Heart right ventricle (tissue), 16 donors: ENCODE results near the gene SERPIND1. TPM values are rescaled to one million over a fixed set of nuclear protein-coding genes. Genes with fewer than 3 reads are reported as not detected.

Experiments used
- ATAC-seq, 8 donors: fragments of 200-7000 bp; cut with Tn5 transposase; one replicate each; pipeline ENCODE4 v1.9.1; 2020; ENCODE audit warnings: mild to moderate bottlenecking in 8 of 8, moderate library complexity in 8 of 8, moderate number of reproducible peaks in 1 of 8
- DNase-seq, 2 donors: peaks; one replicate each; pipeline ENCODE4 v3.0.0-alpha.2; 2020
- H3K27ac ChIP-seq, 10 donors: fragments of 200-600 bp; sonication (generic) in 2 of 10; one replicate each; pipeline versions ENCODE4 v1.5.0 to v1.8.0; 2020 to 2022; ENCODE audit warnings: mild to moderate bottlenecking in 3 of 10
- H3K27me3 ChIP-seq, 7 donors: fragments of 200-600 bp; one replicate each; pipeline ENCODE4 v1.8.0; 2021 to 2022; ENCODE audit warnings: mild to moderate bottlenecking in 2 of 7
- H3K36me3 ChIP-seq, 9 donors: fragments of 200-600 bp; sonication (generic) in 1 of 9; one replicate each; pipeline versions ENCODE4 v1.5.0 to v1.8.0; 2020 to 2022; ENCODE audit warnings: mild to moderate bottlenecking in 2 of 9
- H3K4me1 ChIP-seq, 9 donors: fragments of 200-600 bp; sonication (generic) in 1 of 9; one replicate each; pipeline versions ENCODE4 v1.5.0 to v1.8.0; 2020 to 2022; ENCODE audit warnings: mild to moderate bottlenecking in 4 of 9
- H3K4me3 ChIP-seq, 10 donors: fragments of 200-600 bp; sonication (generic) in 2 of 10; one replicate each; pipeline versions ENCODE4 v1.5.0 to v1.8.0; 2020 to 2022; ENCODE audit warnings: mild to moderate bottlenecking in 7 of 10, moderate library complexity in 2 of 10
- H3K9me3 ChIP-seq, 11 donors: fragments of 200-600 bp in 10 of 11; sonication (generic) in 2 of 11; one replicate each; pipeline versions ENCODE4 v1.5.0 to v1.8.0; 2013 to 2022; ENCODE audit warnings: mild to moderate bottlenecking in 2 of 11, control low read depth in 1 of 11, moderate library complexity in 1 of 11
- CTCF ChIP-seq, 9 donors: fragments of 200-600 bp; sonication (generic) in 2 of 9; IDR thresholded peaks; one replicate each; pipeline versions ENCODE4 v1.5.0 to v1.8.0; 2021 to 2022; ENCODE audit warnings: antibody characterized with exemption in 9 of 9, mild to moderate bottlenecking in 5 of 9, moderate library complexity in 1 of 9
- WGBS, 2 donors: extraction: QIAGEN DNeasy Blood & Tissue Kit; methylation state at CpG; one replicate each; pipeline ENCODE4 v1.1.7; 2013; ENCODE audit warnings: inconsistent platforms in 1 of 2; 5-methylcytosine and 5-hydroxymethylcytosine counted together
- intact Hi-C, 10 donors: fragments of 100-400 bp; cut with DNase I; formaldehyde crosslinking; loops; one replicate each; pipeline versions ENCODE4 v1.11.1 to v1.14.2; 2022
- polyA plus RNA-seq, 2 donors: library from polyadenylated mRNA; stranded (reverse); fragments of 200-250 nt; gene quantifications; one replicate each; pipeline ENCODE4 v1.2.3, GENCODE V29; 2013
- total RNA-seq, 10 donors: library from RNA; stranded (reverse); fragmentation: NEBNext Ultra II Directional in 3 of 10; extraction: Animal tissue kit (Norgen Biotek cat#: 25700) in 3 of 10; gene quantifications; one replicate each; pipeline versions ENCODE4 v1.2.1 to v1.2.4, GENCODE V29; 2021 to 2023
- donor health status: Arrhythmogenic right ventricular cardiomyopathy.
- donor health status: ischemic (EF 13 %, LVEDD 7.1; RV severe dilation, severe dysfunction).
- donor health status: healthy with polysubstance abuse.
- donor health status: DM: no; HTN: yes; CAD: no.
- donor health status: DM: no; HTN: no; CAD: no.
- donor health status: ischemic (EF 25% LVEDD 6.9; RV normal size, moderate dysfunction).
- donor health status: ischemic (EF 25% LVEDD 5.7; RV mildly dilated, moderate dysfunction).
- donor health status: healthy.
- donor health status: DM: yes; HTN: yes; CAD: no.
- donor health status: Ischemic cardiomyopathy.
- donor health status: ischemic (EF 35%, LVEDD 5.7; RV mildly dilated, moderate dysfunction).
- donor health status: nonischemic (EF 11% LVEDD 7.7; RV severe dilation, severe dysfunction).
- donor health status: DM: yes; HTN: yes; CAD: no.
- donor health status: PGD.
- donor health status: ischemic (EF 29% LVEDD 5.4; RV normal size, mild dysfunction).
- donor health status: nonischemic (EF 23%, LVEDD 6.1; RV moderate dilation, normal function).

SERPIND1 gene
- total and polyA plus RNA-seq, 12 donors = 0.07 to 0.26 (median 0.09) TPM; not detected in 7

- 81 to 83% methylated on average over 3 of the region's 3 CpGs for WGBS, 2 donors
- DNase-seq (no peak), ATAC-seq (peak in 1 of 8 donors; percentile 12)
- intact Hi-C loops = no loop called here
- H3K4me3 ChIP-seq = no peak overlapping the region
- no peak overlapping the region for H3K27ac ChIP-seq
- no peaks in the 10 kb centered on the region for H3K9me3 ChIP-seq
- H3K4me1 ChIP-seq = peaks cover 7 to 27% (median 12%) of the 10 kb centered on the region in 9 donors
- no peaks in the 10 kb centered on the region for H3K27me3 ChIP-seq
- no peak for TF ChIP-seq CTCF (IDR thresholded peaks at IDR 0.05)
- peaks cover 0 to 96% (median 27%) of the 10 kb centered on the region in 9 donors for H3K36me3 ChIP-seq
Measured at GRCh38 chr22:20749453-20749852, 24.5 kb upstream of the SERPIND1 start.

- no peak overlapping the region for H3K27ac ChIP-seq
- intact Hi-C loops = loop anchor here in 1 of 10 donors (10.0 kb wide), 1 partner anchor 64 kb away; no protein-coding TSS in a partner anchor
- DNase-seq = peak; percentile 56 to 66
- H3K27me3 ChIP-seq = no peaks in the 10 kb centered on the region
- TF ChIP-seq CTCF (IDR thresholded peaks at IDR 0.05) = no peak
- 69% methylated on average over 9 of the region's 9 CpGs for WGBS, 2 donors
- peaks cover 7 to 27% (median 12%) of the 10 kb centered on the region in 9 donors for H3K4me1 ChIP-seq
- peak; percentile 76 to 90 (median 82) for ATAC-seq
- H3K9me3 ChIP-seq = no peaks in the 10 kb centered on the region
- H3K4me3 ChIP-seq = no peak overlapping the region
- peaks cover 0 to 95% (median 27%) of the 10 kb centered on the region in 9 donors for H3K36me3 ChIP-seq
Measured at GRCh38 chr22:20750461-20751184, 23.3 kb upstream of the SERPIND1 start.

- no peak for TF ChIP-seq CTCF (IDR thresholded peaks at IDR 0.05)
- intact Hi-C loops = loop anchor here in 1 of 10 donors (10.0 kb wide), 1 partner anchor 63 kb away; no protein-coding TSS in a partner anchor
- DNase-seq (no peak), ATAC-seq (peak in 1 of 8 donors; percentile 16)
- no peaks in the 10 kb centered on the region for H3K27me3 ChIP-seq
- no peak overlapping the region for H3K27ac ChIP-seq
- no peak overlapping the region for H3K4me3 ChIP-seq
- WGBS, 2 donors = 92 to 96% methylated on average over 18 of the region's 18 CpGs
- H3K4me1 ChIP-seq = peaks cover 7 to 27% (median 12%) of the 10 kb centered on the region in 9 donors
- peaks cover 0 to 95% (median 25%) of the 10 kb centered on the region in 9 donors for H3K36me3 ChIP-seq
- no peaks in the 10 kb centered on the region for H3K9me3 ChIP-seq
Measured at GRCh38 chr22:20751185-20751851, 22.6 kb upstream of the SERPIND1 start.

GRCh38 chr22:20752104-20752741 lies 21.7 kb upstream of the SERPIND1 start:
- Histone ChIP-seq H3K27me3 (no peaks in the 10 kb centered on the region), H3K9me3 (no peaks in the 10 kb centered on the region), H3K27ac (no peak overlapping the region), H3K36me3 (peaks cover 0 to 94% (median 16%) of the 10 kb centered on the region in 9 donors), H3K4me1 (peaks cover 7 to 27% (median 12%) of the 10 kb centered on the region in 9 donors), H3K4me3 (no peak overlapping the region)
- intact Hi-C loops = loop anchor here in 1 of 10 donors (10.0 kb wide), 1 partner anchor 63 kb away; no protein-coding TSS in a partner anchor
- ATAC-seq = peak in 1 of 8 donors; percentile 16
- no peak for TF ChIP-seq CTCF (IDR thresholded peaks at IDR 0.05)
- 95 to 98% methylated on average over 7 of the region's 7 CpGs for WGBS, 2 donors
- no peak for DNase-seq
